A673 (cell line): ENCODE data around the gene UBALD2.

Source experiments
- CTCF ChIP-seq: fragments of 300-800, 200-600 bp; sonication (generic); conservative IDR thresholded peaks from 2 replicates; pipeline ENCODE4 v1.5.1; 2017; ENCODE audit warnings: low read depth, mild to moderate bottlenecking, antibody characterized with exemption, low read length, moderate library complexity, mixed read lengths
- EZH2 ChIP-seq: fragments of 200-600 bp; sonication (generic); IDR thresholded peaks from 2 replicates; pipeline ENCODE4 v1.6.1; 2017; ENCODE audit warnings: borderline replicate concordance, low read depth, mild to moderate bottlenecking, mixed read lengths, antibody characterized with exemption, low read length; ENCODE audit not compliant: poor library complexity, severe bottlenecking

- TF ChIP-seq CTCF, result no peak
- no peak for TF ChIP-seq EZH2
Measured at GRCh38 chr17:76234354-76234679, 30.8 kb upstream of the UBALD2 start.
